Measurements from ENCODE around the gene SENP5. TPM values are rescaled to one million over a fixed set of nuclear protein-coding genes. Genes with fewer than 3 reads are reported as not detected.

The SENP5 gene
- total and polyA plus RNA-seq, 9 of the 15 experiments (the other 6 are each of a cell fraction or from before 2014, with no cell fraction given): 18.3 to 59.7 (median 35.8) TPM

DNA sequence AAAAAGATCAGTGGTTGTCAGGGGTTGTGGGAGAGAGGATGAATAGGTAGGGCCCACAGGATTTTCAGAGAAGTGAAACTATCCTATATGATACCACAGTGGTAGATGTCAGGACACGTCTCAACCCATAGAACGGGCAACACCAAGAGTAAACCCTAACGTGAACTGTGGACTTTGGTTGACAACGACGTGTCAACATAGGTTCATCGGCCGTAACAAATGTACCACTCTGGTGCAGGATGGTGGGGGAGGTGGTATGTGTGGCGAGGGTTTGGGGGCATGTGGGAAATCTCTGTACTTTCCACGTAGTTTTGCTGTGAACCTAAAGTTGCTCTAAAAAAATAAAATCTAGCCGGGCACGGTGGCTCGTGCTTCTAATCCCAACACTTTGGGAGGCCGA, 113.9 kb downstream of the SENP5 start:
- 87% methylated on average over 13 of the region's 13 CpGs for WGBS (ENCODE audit: insufficient coverage, low coverage, missing lambda C conversion rate)
- H2AFZ ChIP-seq (ENCODE audit: low read depth, low read length): no peak overlapping the region
- no peaks in the 10 kb centered on the region for H4K20me1 ChIP-seq (replicated peaks; ENCODE audit: control insufficient read depth, insufficient read depth, low read length)
- intact Hi-C loops (cut with micrococcal nuclease) (no loop called here), in situ Hi-C loops (cut with MboI) (loop anchor here (25.0 kb wide), 1 partner anchor 531 kb away; no protein-coding TSS in a partner anchor)
- H3K4me2 ChIP-seq (ENCODE audit: insufficient read depth, low read length): no peak overlapping the region
- no peaks in the 10 kb centered on the region for H3K79me2 ChIP-seq (ENCODE audit: control insufficient read depth, insufficient read depth, low read length)
- no TSS peak for BruUV-seq (replicated peaks)
- POLR2A ChIA-PET: no interaction called here
- H3K9ac ChIP-seq (ENCODE audit: insufficient read depth in 1 of 2, low read depth in 2 of 2, low read length in 2 of 2): no peak overlapping the region
- FAIRE-seq (no peak), DNase-seq (ENCODE audit: extremely low read depth in 1 of 4, low spot score in 3 of 4) (no peak), ATAC-seq (no peak)
- H3K4me1 ChIP-seq (replicated peaks in 1 of 2; ENCODE audit: control insufficient read depth in 2 of 2, insufficient read depth in 2 of 2, low read length in 2 of 2): peaks cover 8 to 19% of the 10 kb centered on the region in 2 experiments; a peak in 4 of 5 replicates
- no peaks in the 10 kb centered on the region for H3K36me3 ChIP-seq (ENCODE audit: control insufficient read depth, insufficient read depth, low read length)
- H3K9me3 ChIP-seq (replicated peaks; ENCODE audit: control insufficient read depth, insufficient read depth, low read depth, low read length): peaks cover 11% of the 10 kb centered on the region
- H3K4me3 ChIP-seq: no peak overlapping the region
- no peaks in the 10 kb centered on the region for H3K27me3 ChIP-seq (ENCODE audit: control insufficient read depth in 2 of 2, insufficient read depth in 2 of 2, low read length in 2 of 2)
- CTCF ChIA-PET (ENCODE audit: low intra/inter-chr PET ratio): no interaction called here
- no peak overlapping the region for H3K27ac ChIP-seq (ENCODE audit: extremely low read depth, low read depth, low read length)
- H3K9me1 ChIP-seq (ENCODE audit: control insufficient read depth, insufficient read depth, low read length): no peaks in the 10 kb centered on the region
- TF ChIP-seq, protein P1, sequence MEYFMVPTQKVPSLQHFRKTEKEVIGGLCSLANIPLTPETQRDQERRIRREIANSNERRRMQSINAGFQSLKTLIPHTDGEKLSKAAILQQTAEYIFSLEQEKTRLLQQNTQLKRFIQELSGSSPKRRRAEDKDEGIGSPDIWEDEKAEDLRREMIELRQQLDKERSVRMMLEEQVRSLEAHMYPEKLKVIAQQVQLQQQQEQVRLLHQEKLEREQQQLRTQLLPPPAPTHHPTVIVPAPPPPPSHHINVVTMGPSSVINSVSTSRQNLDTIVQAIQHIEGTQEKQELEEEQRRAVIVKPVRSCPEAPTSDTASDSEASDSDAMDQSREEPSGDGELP (CRISPR knock-in tag; IDR thresholded peaks at IDR 0.05; ENCODE audit: borderline replicate concordance): no peak
- TF ChIP-seq YBX1 (IDR thresholded peaks at IDR 0.05) (no peak), ZNF707 (CRISPR knock-in tag; conservative IDR thresholded peaks at IDR 0.05) (no peak), RAD21 (CRISPR knock-in tag; conservative IDR thresholded peaks at IDR 0.05 in 1 of 2, IDR thresholded peaks at IDR 0.05 in 1 of 2) (no peak), RFX5 (IDR thresholded peaks at IDR 0.05; ENCODE audit: low read depth, low read length) (no peak), NUFIP1 (IDR thresholded peaks at IDR 0.05; ENCODE audit: partially characterized antibody) (no peak), FOXM1 (IDR thresholded peaks at IDR 0.05; ENCODE audit: low read depth) (no peak), FOXM1 (CRISPR knock-in tag; IDR thresholded peaks at IDR 0.05; ENCODE audit: low read depth) (no peak), GATA2 (CRISPR knock-in tag; IDR thresholded peaks at IDR 0.05) (no peak), ZNF24 (IDR thresholded peaks at IDR 0.05) (no peak), POLR2B (IDR thresholded peaks at IDR 0.05; ENCODE audit: low read depth, partially characterized antibody) (no peak), ZNF592 (IDR thresholded peaks at IDR 0.05) (no peak), ZNF217 (CRISPR knock-in tag; IDR thresholded peaks at IDR 0.05) (no peak)
- TF ChIP-seq, protein P2, sequence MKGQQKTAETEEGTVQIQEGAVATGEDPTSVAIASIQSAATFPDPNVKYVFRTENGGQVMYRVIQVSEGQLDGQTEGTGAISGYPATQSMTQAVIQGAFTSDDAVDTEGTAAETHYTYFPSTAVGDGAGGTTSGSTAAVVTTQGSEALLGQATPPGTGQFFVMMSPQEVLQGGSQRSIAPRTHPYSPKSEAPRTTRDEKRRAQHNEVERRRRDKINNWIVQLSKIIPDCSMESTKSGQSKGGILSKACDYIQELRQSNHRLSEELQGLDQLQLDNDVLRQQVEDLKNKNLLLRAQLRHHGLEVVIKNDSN (CRISPR knock-in tag; IDR thresholded peaks at IDR 0.05): no peak
- TF ChIP-seq, protein P3, sequence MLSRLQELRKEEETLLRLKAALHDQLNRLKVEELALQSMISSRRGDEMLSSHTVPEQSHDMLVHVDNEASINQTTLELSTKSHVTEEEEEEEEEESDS (CRISPR knock-in tag; IDR thresholded peaks at IDR 0.05): no peak
- TF ChIP-seq, protein P4, sequence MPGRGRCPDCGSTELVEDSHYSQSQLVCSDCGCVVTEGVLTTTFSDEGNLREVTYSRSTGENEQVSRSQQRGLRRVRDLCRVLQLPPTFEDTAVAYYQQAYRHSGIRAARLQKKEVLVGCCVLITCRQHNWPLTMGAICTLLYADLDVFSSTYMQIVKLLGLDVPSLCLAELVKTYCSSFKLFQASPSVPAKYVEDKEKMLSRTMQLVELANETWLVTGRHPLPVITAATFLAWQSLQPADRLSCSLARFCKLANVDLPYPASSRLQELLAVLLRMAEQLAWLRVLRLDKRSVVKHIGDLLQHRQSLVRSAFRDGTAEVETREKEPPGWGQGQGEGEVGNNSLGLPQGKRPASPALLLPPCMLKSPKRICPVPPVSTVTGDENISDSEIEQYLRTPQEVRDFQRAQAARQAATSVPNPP (IDR thresholded peaks at IDR 0.05; ENCODE audit: borderline replicate concordance, insufficient read depth, insufficient read length): no peak

All from K562 (cell line).